ENCODE data around the gene CXorf49B. TPM values are rescaled to one million over a fixed set of nuclear protein-coding genes. Genes with fewer than 3 reads are reported as not detected.
"Not testable (repeated sequence)": the region's sequence is repeated elsewhere in the genome, so short reads cannot be mapped to it uniquely, and the experiment has no call there.

The CXorf49B gene
- total RNA-seq, 2 experiments from 2014 or later: not detected

DNA sequence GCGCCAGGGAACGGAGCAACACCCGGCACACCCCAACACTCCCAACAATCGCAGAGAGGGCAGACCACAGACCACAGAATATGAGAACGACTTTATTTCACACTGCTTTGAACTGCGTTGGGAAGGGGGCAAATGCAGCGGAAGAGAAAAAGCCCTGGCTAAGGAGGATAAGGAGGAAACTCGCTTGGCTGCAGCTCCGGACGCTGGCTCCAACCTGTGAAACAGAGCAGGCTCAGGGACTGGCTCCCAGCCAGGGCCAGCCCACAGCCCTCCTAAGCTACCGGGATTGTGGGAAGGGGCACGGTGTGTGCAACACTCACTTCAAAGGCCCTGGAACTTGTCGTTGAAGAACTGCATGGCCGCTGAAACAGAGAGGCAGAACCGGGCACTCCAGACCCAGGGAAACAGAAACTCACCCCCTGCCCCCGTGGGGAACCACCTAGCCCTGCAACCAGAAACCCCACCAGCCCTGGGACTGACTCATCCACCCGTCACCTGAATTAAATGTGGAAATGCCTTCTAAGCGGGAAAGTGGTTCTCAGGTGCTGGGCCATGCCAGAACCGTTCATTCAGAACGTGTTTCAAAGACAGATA is 2.4 kb upstream of the CXorf49B start:
- H3K27me3 ChIP-seq (ENCODE audit: control insufficient read depth in 1 of 2, insufficient read depth in 2 of 2, low read length in 2 of 2); ATAC-seq (ENCODE audit: poor library complexity); H3K9me3 Mint-ChIP-seq; H3K36me3 ChIP-seq (ENCODE audit: insufficient read depth, low read length); H3K27ac ChIP-seq (ENCODE audit: low read depth in 1 of 2, low read length in 2 of 2); H3K4me3 ChIP-seq (ENCODE audit: low read length); H3K4me3 Mint-ChIP-seq; H3K36me3 Mint-ChIP-seq (ENCODE audit: low read depth); POLR2A ChIA-PET; intact Hi-C loops (cut with DNase I, micrococcal nuclease); H3K27ac Mint-ChIP-seq; H3K9me3 ChIP-seq (ENCODE audit: control insufficient read depth in 1 of 2, insufficient read depth in 1 of 2, low read length in 2 of 2); DNase-seq; H3K4me1 Mint-ChIP-seq (ENCODE audit: low read depth); H3K27me3 Mint-ChIP-seq; CTCF ChIA-PET; H3K4me1 ChIP-seq (ENCODE audit: insufficient read depth, low read length): not testable (repeated sequence)

- POLR2A ChIA-PET; H3K27ac Mint-ChIP-seq; CTCF ChIA-PET; H3K4me1 ChIP-seq (ENCODE audit: insufficient read depth, low read length); H3K4me1 Mint-ChIP-seq (ENCODE audit: low read depth); DNase-seq; H3K36me3 ChIP-seq (ENCODE audit: insufficient read depth, low read length); H3K27me3 ChIP-seq (ENCODE audit: control insufficient read depth in 1 of 2, insufficient read depth in 2 of 2, low read length in 2 of 2); H3K36me3 Mint-ChIP-seq (ENCODE audit: low read depth); H3K27ac ChIP-seq (ENCODE audit: low read depth in 1 of 2, low read length in 2 of 2); H3K9me3 ChIP-seq (ENCODE audit: control insufficient read depth in 1 of 2, insufficient read depth in 1 of 2, low read length in 2 of 2); H3K4me3 Mint-ChIP-seq; H3K27me3 Mint-ChIP-seq; intact Hi-C loops (cut with DNase I, micrococcal nuclease); H3K9me3 Mint-ChIP-seq; H3K4me3 ChIP-seq (ENCODE audit: low read length); ATAC-seq (ENCODE audit: poor library complexity): not testable (repeated sequence)
These were observed 1.7 kb downstream of the CXorf49B start for GRCh38 chrX:71764832-71765231.

GRCh38 chrX:71765613-71766012 is 2.5 kb downstream of the CXorf49B start:
- H3K4me3 Mint-ChIP-seq; H3K9me3 ChIP-seq (ENCODE audit: control insufficient read depth in 1 of 2, insufficient read depth in 1 of 2, low read length in 2 of 2); H3K27me3 Mint-ChIP-seq; POLR2A ChIA-PET; H3K27ac ChIP-seq (ENCODE audit: low read depth in 1 of 2, low read length in 2 of 2); H3K4me1 ChIP-seq (ENCODE audit: insufficient read depth, low read length); H3K36me3 ChIP-seq (ENCODE audit: insufficient read depth, low read length); DNase-seq; H3K36me3 Mint-ChIP-seq (ENCODE audit: low read depth); CTCF ChIA-PET; H3K27me3 ChIP-seq (ENCODE audit: control insufficient read depth in 1 of 2, insufficient read depth in 2 of 2, low read length in 2 of 2); H3K9me3 Mint-ChIP-seq; intact Hi-C loops (cut with DNase I, micrococcal nuclease); H3K27ac Mint-ChIP-seq; ATAC-seq (ENCODE audit: poor library complexity); H3K4me3 ChIP-seq (ENCODE audit: low read length); H3K4me1 Mint-ChIP-seq (ENCODE audit: low read depth): not testable (repeated sequence)

DNA sequence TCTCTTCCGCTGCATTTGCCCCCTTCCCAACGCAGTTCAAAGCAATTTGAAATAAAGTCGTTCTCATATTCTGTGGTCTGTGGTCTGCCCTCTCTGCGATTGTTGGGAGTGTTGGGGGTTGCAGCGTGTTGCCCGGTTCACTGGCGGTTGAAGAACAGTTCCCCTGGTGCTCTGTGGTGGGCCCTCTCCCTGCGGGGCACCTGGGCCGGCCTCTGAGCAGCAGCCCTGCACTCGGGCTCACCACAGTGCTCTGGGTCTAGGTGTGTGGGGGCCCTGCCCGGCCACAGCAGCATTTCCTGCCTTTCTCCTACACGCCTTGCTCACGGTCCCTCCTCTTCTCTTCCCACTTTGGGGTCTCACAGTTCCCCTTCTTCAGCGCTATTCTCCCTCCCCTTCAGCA is 4.0 kb downstream of the CXorf49B start:
- ATAC-seq (ENCODE audit: poor library complexity); H3K36me3 ChIP-seq (ENCODE audit: insufficient read depth, low read length); H3K4me1 Mint-ChIP-seq (ENCODE audit: low read depth); POLR2A ChIA-PET; DNase-seq; H3K9me3 Mint-ChIP-seq; H3K36me3 Mint-ChIP-seq (ENCODE audit: low read depth); H3K27ac ChIP-seq (ENCODE audit: low read depth in 1 of 2, low read length in 2 of 2); H3K4me3 Mint-ChIP-seq; H3K27ac Mint-ChIP-seq; H3K4me1 ChIP-seq (ENCODE audit: insufficient read depth, low read length); H3K27me3 ChIP-seq (ENCODE audit: control insufficient read depth in 1 of 2, insufficient read depth in 2 of 2, low read length in 2 of 2); H3K4me3 ChIP-seq (ENCODE audit: low read length); H3K27me3 Mint-ChIP-seq; H3K9me3 ChIP-seq (ENCODE audit: control insufficient read depth in 1 of 2, insufficient read depth in 1 of 2, low read length in 2 of 2); intact Hi-C loops (cut with DNase I, micrococcal nuclease); CTCF ChIA-PET: not testable (repeated sequence)

DNA sequence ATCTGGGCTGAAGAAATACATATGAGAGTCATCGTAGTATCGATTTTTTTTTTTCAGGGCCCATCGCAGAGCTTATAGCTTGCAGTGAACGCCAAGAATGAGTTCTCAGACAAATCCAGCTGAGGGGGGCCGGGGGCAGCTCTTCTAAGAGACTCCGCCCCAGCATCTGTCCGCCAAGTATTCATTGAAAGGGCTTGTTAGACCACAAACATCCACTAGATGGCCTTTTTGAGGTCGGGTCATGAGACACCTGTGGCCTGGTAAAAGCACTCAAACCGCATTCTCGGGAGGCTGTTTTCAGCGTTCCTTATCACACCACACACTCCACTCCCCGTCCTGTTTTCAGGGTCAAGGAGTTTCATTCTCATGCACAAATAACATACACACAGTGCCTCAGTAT is 15.2 kb downstream of the CXorf49B start:
- H3K36me3 ChIP-seq (ENCODE audit: insufficient read depth, low read length); H3K9me3 ChIP-seq (ENCODE audit: control insufficient read depth in 1 of 2, insufficient read depth in 1 of 2, low read length in 2 of 2); ATAC-seq (ENCODE audit: poor library complexity); H3K9me3 Mint-ChIP-seq; H3K4me3 Mint-ChIP-seq; POLR2A ChIA-PET; CTCF ChIA-PET; DNase-seq; H3K27ac ChIP-seq (ENCODE audit: low read depth in 1 of 2, low read length in 2 of 2); H3K4me3 ChIP-seq (ENCODE audit: low read length); H3K27me3 Mint-ChIP-seq; H3K27me3 ChIP-seq (ENCODE audit: control insufficient read depth in 1 of 2, insufficient read depth in 2 of 2, low read length in 2 of 2); H3K4me1 ChIP-seq (ENCODE audit: insufficient read depth, low read length); H3K27ac Mint-ChIP-seq; H3K4me1 Mint-ChIP-seq (ENCODE audit: low read depth); intact Hi-C loops (cut with DNase I, micrococcal nuclease); H3K36me3 Mint-ChIP-seq (ENCODE audit: low read depth): not testable (repeated sequence)

- H3K36me3 Mint-ChIP-seq (ENCODE audit: low read depth); H3K4me1 Mint-ChIP-seq (ENCODE audit: low read depth); POLR2A ChIA-PET; H3K27ac Mint-ChIP-seq; intact Hi-C loops (cut with DNase I, micrococcal nuclease); DNase-seq; H3K4me3 ChIP-seq (ENCODE audit: low read length); H3K27ac ChIP-seq (ENCODE audit: low read depth in 1 of 2, low read length in 2 of 2); H3K27me3 Mint-ChIP-seq; H3K27me3 ChIP-seq (ENCODE audit: control insufficient read depth in 1 of 2, insufficient read depth in 2 of 2, low read length in 2 of 2); H3K4me3 Mint-ChIP-seq; H3K9me3 Mint-ChIP-seq; H3K9me3 ChIP-seq (ENCODE audit: control insufficient read depth in 1 of 2, insufficient read depth in 1 of 2, low read length in 2 of 2); CTCF ChIA-PET; H3K36me3 ChIP-seq (ENCODE audit: insufficient read depth, low read length); H3K4me1 ChIP-seq (ENCODE audit: insufficient read depth, low read length): not testable (repeated sequence)
- peak; percentile 74 for ATAC-seq (ENCODE audit: poor library complexity)
These were observed 19.2 kb downstream of the CXorf49B start for GRCh38 chrX:71782225-71782949.

DNA sequence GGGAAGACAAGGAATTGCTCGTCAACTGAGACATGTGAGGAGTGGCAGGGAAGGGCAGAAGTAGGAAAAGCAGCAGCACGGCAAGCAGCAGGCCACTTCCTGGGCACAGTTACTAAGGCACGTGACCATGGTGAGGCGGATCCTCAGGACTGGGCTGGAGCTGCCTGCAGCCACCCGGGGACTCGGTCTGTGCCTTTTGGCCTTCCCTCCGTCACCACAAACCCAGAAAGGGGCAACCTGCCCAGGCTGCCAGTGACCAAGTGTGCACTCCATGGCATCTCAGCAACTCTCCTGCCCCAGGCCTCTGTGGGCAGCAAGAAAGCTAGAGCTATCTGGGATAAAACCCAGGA is 19.8 kb downstream of the CXorf49B start:
- H3K4me1 ChIP-seq (ENCODE audit: insufficient read depth, low read length); H3K36me3 ChIP-seq (ENCODE audit: insufficient read depth, low read length); H3K27me3 Mint-ChIP-seq; DNase-seq; POLR2A ChIA-PET; H3K4me1 Mint-ChIP-seq (ENCODE audit: low read depth); H3K27ac Mint-ChIP-seq; intact Hi-C loops (cut with DNase I, micrococcal nuclease); H3K27ac ChIP-seq (ENCODE audit: low read depth in 1 of 2, low read length in 2 of 2); CTCF ChIA-PET; H3K4me3 Mint-ChIP-seq; H3K9me3 Mint-ChIP-seq; H3K36me3 Mint-ChIP-seq (ENCODE audit: low read depth); H3K4me3 ChIP-seq (ENCODE audit: low read length); H3K9me3 ChIP-seq (ENCODE audit: control insufficient read depth in 1 of 2, insufficient read depth in 1 of 2, low read length in 2 of 2); H3K27me3 ChIP-seq (ENCODE audit: control insufficient read depth in 1 of 2, insufficient read depth in 2 of 2, low read length in 2 of 2): not testable (repeated sequence)
- peak; percentile 8 for ATAC-seq (ENCODE audit: poor library complexity)

All from CD4-positive, alpha-beta T cell (primary cell).